Heart left ventricle (tissue), 16 donors: ENCODE results near the gene JSRP1. TPM values are rescaled to one million over a fixed set of nuclear protein-coding genes. Genes with fewer than 3 reads are reported as not detected.

Experiments
- ATAC-seq, 4 donors: fragments of 200-7000 bp; cut with Tn5 transposase; one replicate each; pipeline ENCODE4 v1.9.1; 2020 to 2022; ENCODE audit warnings: moderate library complexity in 4 of 4, mild to moderate bottlenecking in 3 of 4, moderate number of reproducible peaks in 1 of 4
- DNase-seq, 5 donors: peaks; one replicate each; pipeline ENCODE4 v3.0.0-alpha.2; 2020
- H3K27ac ChIP-seq, 12 donors: fragments of 200-600 bp; sonication (generic) in 4 of 12; one replicate each; pipeline versions ENCODE4 v1.5.0 to v1.8.0; 2016 to 2022; ENCODE audit warnings: mild to moderate bottlenecking in 2 of 12
- H3K27me3 ChIP-seq, 9 donors: fragments of 200-600 bp; sonication (generic) in 2 of 9; one replicate each; pipeline versions ENCODE4 v1.5.1 to v1.8.0; 2016 to 2022; ENCODE audit warnings: mild to moderate bottlenecking in 3 of 9
- H3K36me3 ChIP-seq, 9 donors: fragments of 200-600 bp; sonication (generic) in 2 of 9; one replicate each; pipeline versions ENCODE4 v1.5.0 to v1.8.0; 2018 to 2022; ENCODE audit warnings: mild to moderate bottlenecking in 2 of 9
- H3K4me1 ChIP-seq, 12 donors: fragments of 200-600 bp; sonication (generic) in 4 of 12; one replicate each; pipeline versions ENCODE4 v1.5.0 to v1.8.0; 2016 to 2022; ENCODE audit warnings: mild to moderate bottlenecking in 3 of 12
- H3K4me3 ChIP-seq, 12 donors: fragments of 200-600 bp; sonication (generic) in 4 of 12; one replicate each; pipeline versions ENCODE4 v1.5.0 to v1.8.0; 2017 to 2022; ENCODE audit warnings: mild to moderate bottlenecking in 9 of 12, moderate library complexity in 4 of 12
- H3K9me3 ChIP-seq, 12 donors: fragments of 200-600 bp; sonication (generic) in 4 of 12; one replicate each; pipeline versions ENCODE4 v1.5.0 to v1.8.0; 2016 to 2022; ENCODE audit warnings: mild to moderate bottlenecking in 1 of 12
- CTCF ChIP-seq, 12 donors: fragments of 200-600 bp; sonication (generic) in 4 of 12; IDR thresholded peaks; one replicate each; pipeline versions ENCODE4 v1.5.0 to v1.8.0; 2018 to 2022; ENCODE audit warnings: antibody characterized with exemption in 12 of 12, mild to moderate bottlenecking in 5 of 12
- POLR2A ChIP-seq, 2 donors: fragments of 450-650 bp; IDR thresholded peaks; one replicate each; pipeline ENCODE4 v1.6.1; 2017; ENCODE audit warnings: antibody characterized with exemption in 2 of 2, mild to moderate bottlenecking in 2 of 2, moderate library complexity in 2 of 2
- WGBS, 4 donors: extraction: QIAGEN DNeasy Blood & Tissue Kit in 2 of 4; methylation state at CpG; one replicate each; pipeline versions ENCODE4 v1.1.5 to v1.1.7; 2013 to 2018; 5-methylcytosine and 5-hydroxymethylcytosine counted together
- intact Hi-C, 10 donors: fragments of 100-400 bp; cut with DNase I; formaldehyde crosslinking; loops; one replicate each; pipeline versions ENCODE4 v1.11.1 to v1.14.2; 2022
- polyA plus RNA-seq, 2 donors: library from polyadenylated mRNA; stranded (reverse); fragments of 200-250 nt; gene quantifications; one replicate each; pipeline ENCODE4 v1.2.3, GENCODE V29; 2013
- total RNA-seq, 9 donors: library from RNA; depleted of rRNA in 2 of 9; stranded (reverse); fragments of >200 nt in 2 of 9; fragmentation: NEBNext Ultra II Directional in 3 of 9; extraction: Animal tissue kit (Norgen Biotek cat#: 25700) in 3 of 9; gene quantifications; one replicate each; pipeline versions ENCODE4 v1.1.0 to v1.2.4, GENCODE V29; 2016 to 2023
- donor health status: ischemic (EF 13 %, LVEDD 7.1; RV severe dilation, severe dysfunction).
- donor health status: healthy with polysubstance abuse.
- donor health status: DM: no; HTN: yes; CAD: no.
- donor health status: DM: no; HTN: no; CAD: no.
- donor health status: ischemic (EF 25% LVEDD 6.9; RV normal size, moderate dysfunction).
- donor health status: ischemic (EF 25% LVEDD 5.7; RV mildly dilated, moderate dysfunction).
- donor health status: healthy.
- donor health status: DM: yes; HTN: yes; CAD: no.
- donor health status: ischemic (EF 35%, LVEDD 5.7; RV mildly dilated, moderate dysfunction).
- donor health status: nonischemic (EF 11% LVEDD 7.7; RV severe dilation, severe dysfunction).
- donor health status: DM: yes; HTN: yes; CAD: no.
- donor health status: PGD.
- donor health status: ischemic (EF 29% LVEDD 5.4; RV normal size, mild dysfunction).
- donor health status: nonischemic (EF 23%, LVEDD 6.1; RV moderate dilation, normal function).

The JSRP1 gene
- total and polyA plus RNA-seq, 11 donors, result 0.25 to 0.34 TPM; not detected in 9

GRCh38 chr19:2302319-2303210, 46.3 kb upstream of the JSRP1 start:
- 13 to 33% (median 23%) methylated on average over 32 to 62 of the region's 62 CpGs for WGBS, 4 donors
- DNase-seq (peak; percentile 52 to 71 (median 63)), ATAC-seq (peak in 3 of 4 donors; percentile 55 to 89 (median 80))
- Histone ChIP-seq H3K27ac (no peak overlapping the region), H3K27me3 (peaks cover 7 to 50% (median 21%) of the 10 kb centered on the region in 9 donors), H3K4me3 (peak overlapping the region in 4 of 12 donors; percentile 8 to 22 (median 12)), H3K9me3 (no peaks in the 10 kb centered on the region), H3K36me3 (no peaks in the 10 kb centered on the region), H3K4me1 (peaks cover 0 to 10% (median 7%) of the 10 kb centered on the region in 12 donors)
- TF ChIP-seq POLR2A (IDR thresholded peaks at IDR 0.05), result no peak
- TF ChIP-seq CTCF (IDR thresholded peaks at IDR 0.05), result no peak
- intact Hi-C loops, result no loop called here

- Histone ChIP-seq H3K9me3 (no peaks in the 10 kb centered on the region), H3K4me3 (no peak overlapping the region), H3K36me3 (no peaks in the 10 kb centered on the region), H3K27me3 (peaks cover 0 to 38% (median 8%) of the 10 kb centered on the region in 9 donors), H3K4me1 (peaks cover 0 to 10% (median 7%) of the 10 kb centered on the region in 12 donors), H3K27ac (no peak overlapping the region)
- 75 to 84% (median 77%) methylated on average over 17 of the region's 17 CpGs for WGBS, 4 donors
- no peak for ATAC-seq
- DNase-seq, result no peak
- no peak for TF ChIP-seq POLR2A (IDR thresholded peaks at IDR 0.05)
- TF ChIP-seq CTCF (IDR thresholded peaks at IDR 0.05), result no peak
- intact Hi-C loops, result no loop called here
Observed at GRCh38 chr19:2300533-2300932, 44.3 kb upstream of the JSRP1 start.

- no peak overlapping the region for H3K4me3 ChIP-seq
- intact Hi-C loops, result no loop called here
- H3K36me3 ChIP-seq, result no peaks in the 10 kb centered on the region
- H3K27me3 ChIP-seq, result peaks cover 9 to 47% (median 28%) of the 10 kb centered on the region in 9 donors
- no peak for DNase-seq
- no peak for ATAC-seq
- H3K27ac ChIP-seq, result no peak overlapping the region
- TF ChIP-seq POLR2A (IDR thresholded peaks at IDR 0.05), result no peak
- TF ChIP-seq CTCF (IDR thresholded peaks at IDR 0.05), result no peak
- no peaks in the 10 kb centered on the region for H3K9me3 ChIP-seq
- WGBS, 4 donors, result 84 to 89% (median 87%) methylated on average over 16 of the region's 16 CpGs
- H3K4me1 ChIP-seq, result peaks cover 0 to 24% (median 16%) of the 10 kb centered on the region in 12 donors
Observed at GRCh38 chr19:2296141-2296540, 39.9 kb upstream of the JSRP1 start.

GRCh38 chr19:2294687-2295335, 38.6 kb upstream of the JSRP1 start:
- H3K27ac ChIP-seq, result peak overlapping the region in 3 of 12 donors; percentile 34 to 81 (median 55)
- ATAC-seq (peak; percentile 17 to 85 (median 79)), DNase-seq (peak in 2 of 5 donors; percentile 60 to 62)
- TF ChIP-seq POLR2A (IDR thresholded peaks at IDR 0.05) (no peak), CTCF (IDR thresholded peaks at IDR 0.05) (no peak)
- H3K9me3 ChIP-seq, result no peaks in the 10 kb centered on the region
- peaks cover 22 to 49% (median 40%) of the 10 kb centered on the region in 9 donors for H3K27me3 ChIP-seq
- WGBS, 4 donors, result 8 to 18% (median 13%) methylated on average over 26 of the region's 26 CpGs
- H3K36me3 ChIP-seq, result no peaks in the 10 kb centered on the region
- intact Hi-C loops, result no loop called here
- peak overlapping the region in 8 of 12 donors; percentile 2 to 26 (median 14) for H3K4me3 ChIP-seq
- H3K4me1 ChIP-seq, result peaks cover 2 to 38% (median 29%) of the 10 kb centered on the region in 12 donors
